ENCODE data around the gene NANOGP8.

The NANOGP8 gene

DNA sequence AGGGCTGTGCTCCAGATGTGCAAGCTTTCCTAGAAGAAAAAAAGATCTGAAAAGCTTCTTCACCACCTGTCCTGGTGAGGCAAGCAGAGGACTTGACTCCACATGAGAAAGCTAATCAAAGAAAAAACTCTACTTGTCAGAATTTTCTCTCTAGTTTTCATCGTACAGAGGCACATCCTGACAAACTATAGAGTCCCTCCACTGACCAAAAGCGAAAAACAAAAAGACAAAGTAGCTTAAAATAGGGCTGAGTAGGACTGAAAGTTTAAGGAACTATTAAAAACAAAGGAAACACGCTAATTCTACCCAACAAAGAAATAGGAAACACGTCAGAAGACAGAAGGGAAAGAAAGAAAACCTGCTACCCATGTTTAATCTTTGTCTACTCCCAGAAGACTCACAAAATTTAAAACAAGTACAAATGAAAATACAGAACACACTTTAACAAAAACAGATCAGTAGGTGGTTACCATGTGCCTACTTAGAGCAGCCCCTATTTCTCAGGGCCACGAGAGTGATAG lies 26.5 kb downstream of the NANOGP8 start:
- DNase-seq (ENCODE audit: low spot score), result no peak

GRCh38 chr15:35055416-35056105 lies 29.5 kb downstream of the NANOGP8 start:
- DNase-seq (ENCODE audit: low spot score), result no peak

- no peak for DNase-seq (ENCODE audit: low spot score)
These were observed 30.7 kb downstream of the NANOGP8 start for GRCh38 chr15:35054380-35054779.

DNA sequence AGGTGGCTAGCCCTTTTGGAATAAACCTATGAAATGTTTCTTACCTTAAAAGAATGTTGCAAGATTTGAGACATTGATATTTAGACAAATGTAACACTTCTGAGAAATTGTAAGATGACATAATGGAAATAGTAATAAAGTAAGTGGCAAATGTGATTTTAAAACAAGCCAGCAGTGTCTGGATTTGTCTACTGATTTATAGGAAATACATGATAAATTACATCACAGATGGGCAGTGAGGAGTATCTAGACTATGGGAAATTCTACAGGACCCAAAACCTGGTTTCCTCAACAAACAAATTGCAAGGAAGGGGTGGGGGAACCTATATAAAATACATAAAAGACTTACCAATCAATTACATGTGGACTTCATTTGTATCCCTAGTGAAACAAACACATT lies 37.1 kb downstream of the NANOGP8 start:
- DNase-seq (ENCODE audit: low spot score), result no peak

DNA sequence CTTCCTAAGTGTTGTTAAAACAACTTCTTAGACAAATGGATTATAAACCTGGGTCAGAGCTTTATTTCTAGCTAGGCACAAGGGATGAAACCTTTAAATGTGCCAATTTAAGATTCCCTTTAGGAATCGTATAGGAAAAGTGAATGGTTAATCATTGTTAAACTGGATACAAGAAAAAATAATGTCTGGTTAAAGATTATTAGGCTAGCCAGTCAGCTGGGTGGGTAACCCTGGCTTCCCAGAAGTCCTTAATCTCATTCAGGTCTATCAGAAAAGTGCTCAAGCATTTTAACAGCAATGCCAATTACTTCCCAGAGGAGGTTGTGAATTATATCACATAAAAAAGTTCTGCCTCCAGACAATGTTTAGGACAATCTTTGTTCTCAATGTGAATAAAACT lies 37.6 kb downstream of the NANOGP8 start:
- no peak for DNase-seq (ENCODE audit: low spot score)

DNA sequence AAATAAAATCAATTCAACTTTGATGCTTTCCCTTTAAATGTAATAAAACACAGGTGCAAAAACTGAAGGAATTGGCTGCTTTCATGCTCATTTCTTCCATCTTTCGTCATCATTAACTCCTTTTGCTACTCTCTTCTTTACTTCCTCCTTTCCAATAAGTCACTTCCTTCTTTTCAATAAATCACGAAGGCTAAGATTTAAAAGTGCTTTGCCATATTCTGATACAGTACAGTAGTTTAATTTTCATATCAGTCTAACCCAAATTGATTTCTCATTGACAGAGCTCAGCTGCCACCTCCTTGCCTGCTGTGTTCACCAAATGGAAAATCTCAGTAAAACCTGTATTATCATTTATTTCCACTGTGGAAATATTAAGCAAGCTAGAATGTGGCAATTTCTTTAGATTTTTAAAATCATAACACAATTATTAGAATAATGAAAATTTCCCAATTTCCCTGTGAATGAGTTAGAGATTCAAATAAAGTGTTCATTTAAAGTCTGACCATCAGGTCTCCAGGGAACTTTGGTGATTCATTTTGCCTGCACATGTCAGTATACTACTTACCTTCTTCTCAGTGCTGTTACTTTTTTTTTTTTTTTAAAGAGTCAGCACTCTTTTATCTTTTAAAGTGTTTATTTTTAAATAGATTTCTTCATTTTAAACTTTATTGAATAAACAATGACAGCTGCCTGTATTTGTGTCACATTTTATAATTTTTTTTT lies 41.6 kb downstream of the NANOGP8 start:
- no peak for DNase-seq (ENCODE audit: low spot score)

- DNase-seq (ENCODE audit: low spot score), result no peak
These were observed 44.5 kb downstream of the NANOGP8 start for GRCh38 chr15:35040339-35041255.

DNA sequence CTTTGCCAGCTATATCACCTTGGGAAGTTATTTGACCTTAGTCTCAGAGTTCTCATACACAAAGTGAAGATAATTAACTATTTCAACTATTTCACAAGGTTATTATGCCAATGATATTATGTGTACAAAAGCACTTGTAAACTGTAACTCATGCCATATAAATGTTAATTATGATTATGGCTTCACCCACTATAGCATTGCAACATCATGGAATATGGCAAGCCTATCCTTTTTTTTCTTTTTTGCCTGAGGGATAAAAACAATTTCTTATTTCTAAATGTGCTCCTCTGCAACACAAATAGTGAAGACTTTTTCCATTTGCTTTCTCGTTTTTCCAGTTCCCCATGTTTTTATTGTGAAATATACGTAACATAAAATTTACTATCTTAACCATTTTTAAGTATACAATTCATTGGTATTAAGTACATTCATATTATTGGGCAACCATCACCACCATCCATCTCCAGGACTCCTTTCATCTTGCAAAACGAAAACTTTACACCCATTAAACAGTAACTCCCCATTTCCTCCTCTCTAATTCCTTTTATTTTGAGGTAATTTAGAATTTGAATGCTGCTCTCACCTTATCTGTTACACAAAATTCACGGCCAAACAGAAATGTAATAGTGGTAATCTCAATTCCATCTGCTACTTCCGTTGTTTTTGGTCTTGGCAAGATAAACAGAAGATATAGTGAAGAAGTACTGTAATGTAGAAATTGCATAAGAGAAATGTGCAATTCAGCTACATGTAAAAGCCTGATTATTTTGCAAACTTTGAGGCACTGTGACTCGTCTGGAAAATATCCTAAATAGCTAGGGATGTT lies 46.3 kb downstream of the NANOGP8 start:
- DNase-seq (ENCODE audit: low spot score), result no peak
